Measurements from ENCODE around the gene FAM78B.

- no peak; the same call in 1 of the 2 replicates for TF ChIP-seq CTCF (conservative IDR thresholded peaks at IDR 0.05; ENCODE audit: low read depth, low read length)
- no peak for TF ChIP-seq EZH2 (IDR thresholded peaks at IDR 0.05; ENCODE audit: low read length, unreplicated experiment)
- no peak for TF ChIP-seq EZH2phosphoT487 (IDR thresholded peaks at IDR 0.05; ENCODE audit: borderline replicate concordance, low read length)
Observed at GRCh38 chr1:166145499-166145898, 21.3 kb downstream of the FAM78B start.
